Measurements from ENCODE around the gene RNF166.

The RNF166 gene

DNA sequence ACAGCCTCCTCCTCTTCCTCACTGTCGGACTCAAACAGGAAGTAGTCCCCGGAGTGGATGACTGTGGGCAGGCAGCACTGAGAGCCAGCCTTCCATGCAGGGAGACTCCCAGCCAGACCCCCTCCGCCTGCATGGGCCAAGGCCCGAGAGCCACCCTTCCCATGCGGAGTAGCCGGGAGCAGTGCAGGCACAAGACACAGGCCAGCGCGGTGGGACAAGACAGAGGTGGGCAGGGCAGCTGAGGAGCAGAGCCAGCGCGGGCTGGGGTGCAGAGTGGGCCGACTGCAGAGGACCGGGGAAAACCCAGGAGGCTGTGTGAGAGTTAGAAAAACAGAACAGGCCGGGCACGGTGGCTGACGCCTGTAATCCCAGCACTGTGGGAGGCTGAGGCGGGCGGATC lies 17.7 kb upstream of the RNF166 start:
- no peak for DNase-seq (ENCODE audit: low read depth)

DNA sequence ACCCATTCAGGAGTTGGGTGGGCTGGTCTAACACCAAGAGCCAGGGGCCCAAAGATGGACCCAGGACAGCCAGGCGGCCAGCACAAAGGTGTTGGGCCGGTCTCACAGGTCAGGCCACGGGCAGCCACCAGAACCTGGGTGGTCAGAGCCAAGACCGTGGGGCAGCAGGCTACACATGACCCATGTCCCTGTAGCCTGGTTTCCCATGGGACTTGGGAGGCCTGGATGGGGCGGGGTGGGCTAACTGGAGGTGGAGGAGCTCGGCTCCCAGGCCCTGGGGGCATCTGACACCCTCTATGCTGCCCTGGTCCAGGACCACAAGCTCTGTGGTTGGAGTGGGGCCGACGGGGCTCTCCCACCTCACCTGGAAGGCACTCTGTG lies 17.3 kb upstream of the RNF166 start:
- DNase-seq (ENCODE audit: low read depth), result no peak

DNA sequence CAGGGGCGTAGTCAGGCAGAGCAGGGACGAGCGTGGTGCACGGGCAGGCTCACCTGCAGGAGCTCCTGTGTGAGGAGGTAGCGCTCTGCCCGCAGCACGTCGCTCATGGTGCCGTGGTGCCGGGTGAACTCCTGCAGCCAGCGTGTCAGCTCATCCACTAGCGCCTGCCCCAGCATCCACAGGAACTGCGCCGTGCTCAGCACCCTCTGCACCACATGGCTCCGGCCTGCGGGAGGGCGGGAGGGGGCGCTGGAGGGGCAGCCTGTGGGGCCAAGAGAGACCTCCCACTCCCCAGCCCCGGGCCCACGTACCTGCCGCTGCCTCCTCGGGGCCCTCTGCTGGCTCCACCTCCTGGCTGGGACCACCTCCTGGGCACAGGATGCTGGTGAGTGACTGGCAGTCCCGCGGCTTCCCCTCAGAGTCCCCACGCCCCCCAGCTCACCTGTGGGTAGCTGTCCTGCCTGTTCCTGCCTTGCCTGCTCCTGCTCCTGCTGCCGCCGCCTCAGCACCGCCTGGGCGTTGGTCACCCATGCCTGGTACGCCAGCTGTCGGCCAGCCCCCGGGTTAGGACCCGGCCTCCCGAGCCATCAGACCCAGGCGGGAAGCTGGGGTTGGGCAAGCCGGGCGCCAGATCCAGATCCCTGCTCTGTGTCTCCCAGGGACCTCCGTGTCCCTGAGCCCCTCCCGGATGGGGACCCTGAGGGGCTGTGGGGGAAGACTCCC lies 16.7 kb upstream of the RNF166 start:
- no peak for DNase-seq (ENCODE audit: low read depth)

DNA sequence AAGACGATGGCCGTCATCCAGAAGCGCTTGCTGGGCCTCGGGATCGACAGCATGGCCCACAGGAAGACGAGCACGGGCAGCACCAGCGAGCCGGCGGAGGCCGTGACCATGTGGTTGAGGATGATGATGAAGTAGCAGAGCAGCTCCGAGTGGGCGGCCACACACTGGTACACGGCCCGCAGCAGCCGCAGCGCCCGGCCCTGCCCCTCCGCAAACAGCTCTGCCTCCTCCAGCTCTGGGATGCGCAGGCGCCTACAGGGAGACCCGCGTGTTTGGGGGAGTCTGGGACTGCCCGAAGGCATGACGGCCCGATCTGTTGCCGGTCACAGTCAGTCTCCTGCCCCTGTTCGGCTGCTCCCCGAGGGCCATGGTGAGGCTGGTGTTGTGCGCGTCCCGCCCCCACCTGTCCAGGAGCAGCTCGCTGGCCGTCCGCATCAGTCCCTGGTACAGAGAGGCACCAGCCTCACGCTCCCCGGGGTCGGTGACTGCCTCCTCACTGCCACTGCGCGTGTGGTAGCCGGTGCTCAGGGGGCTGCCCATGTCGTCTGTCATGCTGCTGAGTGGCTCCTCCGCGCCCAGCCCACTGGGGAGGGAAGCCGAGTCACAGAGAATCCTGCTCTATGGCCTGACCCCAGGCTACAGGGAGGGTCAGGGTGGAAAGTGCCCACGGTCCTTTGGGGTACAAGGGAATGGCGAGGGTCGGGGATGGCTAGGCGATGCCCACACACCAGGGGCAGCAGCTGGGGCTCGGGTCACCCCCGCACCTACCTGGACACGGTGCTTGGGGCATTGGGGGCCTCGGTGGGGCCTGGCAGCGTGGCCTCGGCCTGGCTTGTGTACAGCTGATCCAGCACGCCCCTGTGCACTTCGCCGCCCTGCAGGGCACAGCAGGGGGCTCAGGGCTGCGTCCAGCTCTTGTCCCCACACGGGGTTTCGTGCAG lies 15.9 kb upstream of the RNF166 start:
- DNase-seq (ENCODE audit: low read depth), result no peak

DNA sequence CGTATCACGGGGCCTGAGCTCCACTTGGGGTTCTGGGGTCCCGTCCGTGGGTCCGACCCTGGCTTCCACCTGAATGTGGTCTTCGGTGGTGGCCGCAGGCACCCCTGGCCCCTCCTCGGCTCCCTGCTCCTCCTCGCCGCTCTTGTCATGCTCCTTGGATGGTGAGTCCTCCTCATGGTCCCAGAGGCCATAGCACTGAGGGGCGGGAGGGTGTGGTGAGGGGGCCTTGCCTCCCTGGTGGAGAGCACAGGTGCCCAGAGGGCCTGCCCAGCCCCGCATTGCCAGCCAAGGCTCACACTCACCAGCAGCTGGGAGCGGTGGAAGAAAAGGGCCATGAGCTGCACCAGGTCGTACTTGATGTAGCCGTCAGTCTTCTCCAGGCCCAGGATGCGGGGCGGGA lies 15.0 kb upstream of the RNF166 start:
- DNase-seq (ENCODE audit: low read depth), result no peak

DNA sequence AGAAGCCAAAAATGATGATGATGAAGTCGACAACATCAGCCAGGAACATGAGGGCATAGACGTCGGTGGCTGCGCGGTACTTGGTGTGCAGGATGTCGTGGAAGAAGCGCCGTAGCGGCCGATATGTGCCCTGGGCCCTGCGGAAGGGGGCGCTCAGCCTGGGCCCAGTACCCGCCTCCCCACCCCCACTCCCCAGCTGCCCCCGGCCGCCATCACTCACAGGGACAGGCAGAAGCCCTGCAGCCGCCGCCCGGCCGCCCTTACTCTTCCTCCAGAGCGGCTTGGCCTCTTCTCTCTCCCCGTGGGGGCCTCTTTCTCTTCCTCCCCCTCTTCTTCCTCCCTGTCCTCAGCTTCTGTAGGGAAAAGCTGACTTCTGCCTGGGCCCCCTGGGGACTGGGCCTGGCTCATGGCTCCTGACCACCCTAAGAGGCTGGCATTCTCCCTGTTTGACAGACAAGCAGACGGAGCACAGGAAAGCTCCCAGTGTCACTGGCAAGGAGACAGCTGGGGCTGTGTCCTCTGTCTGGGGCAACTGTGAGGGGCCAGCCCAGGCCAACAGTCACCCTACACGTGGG lies 14.3 kb upstream of the RNF166 start:
- DNase-seq (ENCODE audit: low read depth), result no peak

DNA sequence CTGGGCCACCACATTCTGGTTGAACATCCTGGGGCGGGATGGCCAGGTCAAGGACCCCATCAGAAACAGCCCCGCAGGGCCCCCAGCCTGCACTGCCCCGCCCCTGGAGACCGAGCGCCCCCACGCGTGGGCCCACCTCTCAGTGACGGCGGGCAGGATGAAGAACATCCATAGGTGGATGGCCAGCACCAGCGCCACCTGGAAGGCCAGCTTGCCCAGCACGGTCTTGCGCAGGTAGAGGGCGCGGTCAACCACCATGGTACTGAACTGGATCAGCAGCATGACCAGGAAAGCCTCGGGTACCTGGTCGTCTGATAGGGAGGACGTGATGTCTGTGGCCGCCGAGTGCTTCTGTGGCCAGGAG lies 13.7 kb upstream of the RNF166 start:
- DNase-seq (ENCODE audit: low read depth), result no peak

DNA sequence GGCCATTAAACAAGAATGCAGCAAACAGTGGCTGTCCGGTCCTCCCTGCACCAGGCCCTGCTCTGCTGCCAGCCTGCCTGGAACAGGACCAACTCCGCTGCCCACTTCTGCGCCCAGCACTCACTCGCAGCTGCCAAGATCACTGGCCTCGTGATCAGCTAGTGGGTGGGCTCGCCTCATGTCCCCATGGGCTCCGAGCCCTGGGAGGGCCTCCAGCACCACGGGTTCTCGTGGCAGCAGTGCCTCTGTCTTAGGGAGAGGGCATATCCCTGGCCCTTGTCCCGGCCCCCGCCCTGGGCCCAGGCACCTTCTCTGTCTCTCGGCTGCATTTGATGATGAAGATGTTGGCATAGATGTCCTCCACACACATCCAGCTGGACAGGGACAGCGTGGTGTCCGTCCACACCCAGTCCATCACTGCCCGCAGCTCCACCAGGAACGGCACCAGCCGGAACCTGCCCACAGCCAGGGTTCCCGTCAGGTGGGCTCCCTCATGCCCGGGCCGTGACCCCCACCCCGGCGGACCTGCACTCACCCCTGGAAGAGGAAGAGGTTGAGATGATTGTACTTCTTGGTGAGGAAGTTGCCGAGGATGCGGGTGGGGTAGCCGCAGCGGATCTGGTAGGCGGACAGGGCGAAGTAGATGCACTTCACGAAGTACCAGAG lies 13.2 kb upstream of the RNF166 start:
- no peak for DNase-seq (ENCODE audit: low read depth)

DNA sequence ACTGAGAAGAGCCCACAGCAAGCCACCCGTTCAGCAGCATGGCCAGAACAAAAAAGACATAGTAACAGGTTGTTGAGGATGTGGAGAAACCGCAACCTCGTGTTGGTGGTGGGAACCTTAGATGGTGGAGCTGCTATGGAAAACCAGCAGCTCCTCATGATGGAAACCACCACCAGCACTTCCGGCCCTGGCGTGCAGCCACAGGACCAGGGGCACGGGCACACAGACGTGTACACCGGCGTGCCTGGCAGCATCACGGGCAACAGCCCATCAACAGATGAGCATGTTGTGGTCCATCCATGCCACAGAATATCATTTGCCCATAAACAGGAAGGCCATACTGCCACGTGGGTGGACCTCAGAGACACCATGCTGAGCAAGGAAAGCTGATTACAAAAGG lies 12.0 kb upstream of the RNF166 start:
- DNase-seq (ENCODE audit: low read depth), result no peak

DNA sequence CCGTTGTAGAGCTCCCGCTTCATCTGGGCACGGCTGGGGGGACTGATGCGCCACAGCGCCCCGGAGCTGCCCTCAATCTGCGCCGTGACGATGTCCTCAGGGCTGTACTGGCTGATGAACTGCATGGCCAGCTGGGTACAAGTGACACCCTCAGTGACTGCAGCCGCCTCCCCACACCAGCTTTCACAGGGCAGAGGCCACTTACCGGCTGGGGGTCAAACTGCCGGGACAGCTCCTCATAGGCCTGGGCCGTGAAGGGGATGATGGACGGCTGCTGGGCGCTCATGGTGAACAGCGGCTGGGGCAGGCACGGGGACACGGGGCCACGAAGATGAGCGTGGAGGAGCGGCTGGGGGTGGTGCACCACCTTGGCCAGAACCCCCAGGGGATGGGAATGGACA lies 10.4 kb upstream of the RNF166 start:
- DNase-seq (ENCODE audit: low read depth), result no peak

DNA sequence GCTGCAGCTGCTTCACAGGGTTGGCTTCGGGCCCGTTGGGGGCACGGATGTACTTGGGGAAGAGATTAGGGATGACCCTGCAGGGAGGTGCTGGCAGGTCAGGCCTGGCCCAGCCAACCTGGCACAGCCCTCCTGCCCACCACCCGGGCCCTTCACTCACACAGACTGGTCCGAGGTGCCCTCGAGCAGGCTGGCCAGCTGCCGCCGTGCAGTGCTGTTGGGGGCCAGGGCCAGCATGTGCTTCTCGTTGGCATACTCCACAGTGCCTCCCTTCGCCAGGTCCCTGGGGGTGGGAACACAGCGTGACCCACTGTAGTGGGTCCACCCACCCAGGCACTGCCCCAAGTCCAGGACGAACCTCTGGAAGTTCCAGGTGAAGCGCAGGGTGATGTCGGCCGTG lies 10.0 kb upstream of the RNF166 start:
- no peak for DNase-seq (ENCODE audit: low read depth)

DNA sequence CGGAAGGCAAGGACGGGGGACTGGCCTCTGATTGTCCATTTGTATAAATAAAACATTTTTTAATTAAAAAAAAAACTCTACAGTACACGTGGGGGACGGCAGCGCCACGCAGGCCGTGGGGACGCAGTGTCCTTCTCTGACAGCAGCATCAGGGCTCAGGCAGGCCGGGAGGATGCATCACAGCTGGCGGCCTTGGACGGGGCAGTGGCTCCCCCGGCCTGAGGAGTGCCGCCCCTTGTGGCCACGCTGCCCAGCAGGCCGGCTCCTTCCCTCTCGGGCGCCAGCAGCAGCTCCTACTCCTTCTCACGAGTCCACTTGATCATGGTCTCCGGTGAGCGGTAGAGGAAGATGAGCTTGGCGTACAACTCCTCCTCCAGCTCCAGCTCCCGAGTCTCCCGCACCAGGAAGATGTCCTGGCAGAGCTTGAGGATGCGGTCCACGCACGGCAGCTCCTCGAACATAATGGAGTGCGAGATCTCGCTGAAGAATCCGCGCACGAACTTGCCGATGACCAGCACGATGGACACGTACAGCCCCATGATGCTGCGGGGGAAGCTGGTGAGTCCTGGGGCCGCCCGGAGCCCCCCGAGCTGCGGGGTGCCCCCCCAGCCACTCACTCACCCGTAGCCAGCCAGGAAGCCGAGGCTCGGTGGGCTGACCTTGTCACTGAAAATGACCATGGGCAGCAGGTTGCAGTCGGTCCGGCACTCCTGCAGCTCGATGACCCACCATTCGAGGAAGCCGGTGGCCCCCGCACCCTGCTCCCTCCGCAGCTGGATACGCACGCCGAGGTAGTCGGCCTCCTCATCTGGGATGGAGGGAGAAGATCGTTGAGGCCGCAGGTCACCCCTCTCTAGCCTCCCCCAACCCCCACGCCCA lies 9.3 kb upstream of the RNF166 start:
- no peak for DNase-seq (ENCODE audit: low read depth)

DNA sequence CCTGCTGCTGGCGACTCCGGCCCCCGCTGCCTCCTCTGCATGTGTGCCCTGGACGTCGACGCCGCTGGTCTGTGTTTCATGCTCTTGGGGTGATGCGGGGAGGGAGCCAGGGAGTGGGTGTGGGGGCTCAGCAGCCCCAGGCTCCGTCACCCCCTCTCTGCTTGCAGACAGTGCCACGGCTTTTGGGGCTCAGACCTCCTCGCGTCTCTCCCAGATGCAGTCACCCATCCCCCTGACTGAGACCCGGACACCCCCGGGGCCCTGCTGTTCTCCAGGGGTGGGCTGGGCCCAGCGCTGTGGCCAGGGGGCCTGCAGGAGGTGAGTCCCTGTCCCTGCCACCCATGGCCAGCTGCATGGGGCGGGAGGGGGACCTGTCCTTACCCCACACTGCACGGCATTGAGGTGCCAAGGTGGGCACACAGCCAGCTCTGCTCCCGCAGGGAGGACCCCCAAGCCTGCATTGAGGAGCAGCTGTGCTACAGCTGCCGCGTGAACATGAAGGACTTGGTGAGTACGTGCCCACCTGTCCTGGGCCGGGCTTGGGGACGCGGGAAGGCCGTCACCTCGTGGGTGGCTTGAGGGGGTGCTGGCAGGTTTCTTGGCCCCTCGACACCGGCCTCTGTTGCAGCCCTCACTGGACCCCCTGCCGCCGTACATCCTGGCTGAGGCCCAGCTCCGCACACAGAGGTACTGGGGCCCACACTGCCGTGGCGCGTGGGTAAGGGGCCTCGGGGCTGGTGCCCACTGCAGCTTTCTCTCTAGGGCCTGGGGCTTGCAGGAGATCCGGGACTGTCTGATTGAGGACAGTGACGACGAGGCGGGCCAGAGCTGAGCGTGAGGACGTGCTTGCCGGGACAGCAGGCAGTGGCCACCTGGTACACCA lies 8.5 kb upstream of the RNF166 start:
- no peak for DNase-seq (ENCODE audit: low read depth)

DNA sequence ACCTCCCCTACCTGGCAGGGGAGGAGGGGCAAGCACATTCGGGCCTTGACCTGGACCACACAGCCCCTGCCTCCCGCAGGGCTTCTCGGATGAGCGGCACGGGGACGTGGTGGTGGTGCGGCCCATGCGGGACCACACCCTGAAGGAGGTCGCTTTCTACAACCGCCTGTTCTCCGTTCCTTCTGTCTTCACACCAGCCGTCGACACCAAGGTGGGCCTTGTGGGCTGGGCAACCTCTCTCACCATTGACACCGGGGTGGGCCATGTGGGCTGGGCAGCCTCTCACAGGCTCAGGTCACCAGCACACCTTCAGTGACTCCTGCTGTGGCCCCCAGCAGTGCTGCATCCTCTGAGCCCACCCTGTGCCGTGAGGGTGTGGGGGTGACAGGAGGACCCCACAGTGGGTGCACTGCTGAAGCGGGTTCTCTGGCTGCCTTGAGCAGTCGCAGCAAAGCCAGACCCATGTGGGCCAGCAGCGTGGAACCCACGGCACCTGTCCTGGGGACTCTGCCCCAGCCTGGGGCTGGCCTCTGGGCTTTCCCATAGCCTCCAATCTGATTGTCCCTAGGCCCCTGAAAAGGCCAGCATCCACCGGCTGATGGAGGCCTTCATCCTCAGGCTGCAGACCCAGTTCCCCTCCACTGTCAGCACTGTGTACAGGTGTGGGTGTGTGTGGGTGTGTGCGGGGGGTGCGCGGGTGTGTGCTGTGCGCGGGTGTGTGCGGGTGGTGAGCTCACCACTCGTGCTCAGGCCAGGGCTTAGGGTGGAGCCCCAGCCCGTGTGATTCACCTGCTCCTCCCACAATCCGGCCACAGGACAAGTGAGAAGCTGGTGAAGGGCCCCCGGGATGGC lies 7.6 kb upstream of the RNF166 start:
- no peak for DNase-seq (ENCODE audit: low read depth)

DNA sequence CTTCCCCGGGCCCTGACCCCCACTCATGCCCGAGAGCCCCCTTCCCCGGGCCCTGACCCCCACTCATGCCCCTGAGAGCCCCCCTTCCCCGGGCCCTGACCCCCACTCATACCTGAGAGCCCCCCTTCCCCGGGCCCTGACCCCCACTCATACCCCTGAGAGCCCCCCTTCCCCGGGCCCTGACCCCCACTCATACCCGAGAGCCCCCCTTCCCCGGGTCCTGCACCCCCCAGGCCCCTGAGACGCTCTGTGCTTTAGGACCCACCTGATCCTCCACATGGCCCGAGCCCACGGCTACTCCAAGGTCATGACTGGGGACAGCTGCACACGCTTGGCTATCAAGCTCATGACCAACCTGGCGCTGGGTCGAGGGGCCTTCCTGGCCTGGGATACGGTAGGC lies 6.8 kb upstream of the RNF166 start:
- DNase-seq (ENCODE audit: low read depth), result no peak

DNA sequence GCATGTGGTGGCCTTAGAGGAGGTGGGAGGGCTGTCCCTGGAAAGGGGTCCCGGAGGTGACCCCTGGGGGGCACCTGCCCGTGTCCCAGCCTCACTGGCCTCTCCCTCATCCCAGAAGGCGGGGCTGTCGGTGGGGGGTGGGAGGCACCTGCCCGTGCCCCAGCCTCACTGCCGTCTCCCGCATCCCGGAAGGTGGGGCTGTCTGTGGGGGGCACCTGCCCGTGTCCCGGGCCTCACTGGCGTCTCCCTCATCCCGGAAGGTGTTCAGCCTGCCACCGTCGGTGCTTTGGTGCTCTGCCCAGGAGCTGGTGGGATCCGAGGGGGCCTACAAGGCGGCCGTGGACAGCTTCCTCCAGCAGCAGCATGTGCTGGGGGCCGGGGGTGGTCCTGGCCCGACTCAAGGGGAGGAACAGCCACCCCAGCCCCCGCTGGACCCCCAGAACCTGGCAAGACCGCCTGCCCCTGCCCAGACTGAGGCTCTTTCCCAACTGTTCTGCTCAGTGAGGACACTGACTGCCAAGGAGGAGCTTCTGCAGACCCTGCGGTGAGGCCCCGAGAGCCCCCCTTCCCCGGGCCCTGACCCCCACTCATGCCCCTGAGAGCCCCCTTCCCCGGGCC lies 6.3 kb upstream of the RNF166 start:
- no peak for DNase-seq (ENCODE audit: low read depth)

DNA sequence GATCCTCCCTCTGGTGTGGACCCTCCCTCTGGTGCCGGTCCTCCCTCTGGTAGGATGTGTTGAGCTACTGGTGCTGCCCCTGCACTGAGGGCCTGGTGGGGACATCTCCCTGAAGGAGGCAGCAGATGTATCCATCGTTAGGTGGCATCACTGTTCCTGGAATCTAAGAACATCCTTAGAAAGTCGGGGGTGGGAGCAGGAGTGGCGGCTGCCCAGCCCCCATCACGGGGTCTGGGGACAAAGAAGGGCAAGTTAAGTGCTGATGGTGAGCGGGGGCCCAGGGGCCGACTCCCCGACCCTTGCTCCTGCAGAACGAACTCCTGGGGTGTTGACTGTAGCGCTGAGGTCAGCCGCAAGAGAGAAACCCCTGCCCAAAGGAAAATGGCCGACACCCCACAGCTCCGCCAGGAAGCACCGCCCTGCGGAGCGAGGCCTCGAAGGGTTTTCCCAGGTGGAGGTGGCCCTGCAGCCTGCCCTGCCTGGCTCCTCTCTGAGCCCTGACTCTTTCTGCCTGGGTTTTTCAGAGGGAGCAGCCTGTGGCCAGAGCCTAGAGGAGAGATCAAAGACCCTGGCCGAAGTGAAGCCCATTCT lies 5.6 kb upstream of the RNF166 start:
- DNase-seq (ENCODE audit: low read depth), result no peak

DNA sequence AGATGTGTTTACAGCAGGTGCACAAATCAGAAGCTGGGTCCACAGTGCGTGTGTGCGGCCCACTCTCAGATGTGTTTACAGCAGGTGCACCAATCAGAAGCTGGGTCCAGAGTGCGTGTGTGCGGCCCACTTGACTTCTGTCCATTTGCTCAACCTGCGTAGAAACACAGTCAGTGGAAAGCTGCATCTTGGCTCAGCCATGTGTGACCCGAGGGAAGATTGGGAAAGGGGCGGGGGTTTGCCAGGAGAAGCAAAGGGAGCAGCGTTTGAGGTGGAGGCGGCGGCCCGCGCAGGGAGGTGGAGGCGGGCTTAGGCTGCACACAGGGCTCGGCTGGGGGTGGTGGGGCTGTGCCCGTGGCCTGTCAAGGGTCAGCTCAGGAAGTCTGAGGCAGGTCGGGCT lies 4.3 kb upstream of the RNF166 start:
- no peak for DNase-seq (ENCODE audit: low read depth)
